ENCODE measurements around the gene GNB1.
"Not testable (repeated sequence)": the region's sequence is repeated elsewhere in the genome, so short reads cannot be mapped to it uniquely, and the experiment has no call there.

Gene GNB1

GRCh38 chr1:1889090-1889750 lies 1.7 kb downstream of the GNB1 start:
- no peak for DNase-seq

- DNase-seq = not testable (repeated sequence)
These were observed 7.0 kb downstream of the GNB1 start for GRCh38 chr1:1883890-1884289.

GRCh38 chr1:1883092-1883873 lies 7.6 kb downstream of the GNB1 start:
- DNase-seq = no peak

- no peak for DNase-seq
These were observed 9.2 kb downstream of the GNB1 start for GRCh38 chr1:1881727-1882126.

GRCh38 chr1:1880617-1881312 lies 10.1 kb downstream of the GNB1 start:
- DNase-seq = no peak

GRCh38 chr1:1879942-1880341 lies 10.9 kb downstream of the GNB1 start:
- DNase-seq = no peak

GRCh38 chr1:1877865-1878436 lies 12.9 kb downstream of the GNB1 start:
- no peak for DNase-seq

GRCh38 chr1:1876335-1876930 lies 14.5 kb downstream of the GNB1 start:
- no peak for DNase-seq

GRCh38 chr1:1875932-1876331 lies 15.0 kb downstream of the GNB1 start:
- no peak for DNase-seq

- no peak for DNase-seq
These were observed 16.0 kb downstream of the GNB1 start for GRCh38 chr1:1874901-1875300.

- no peak for DNase-seq
These were observed 17.7 kb downstream of the GNB1 start for GRCh38 chr1:1873186-1873585.

- no peak for DNase-seq
These were observed 18.4 kb downstream of the GNB1 start for GRCh38 chr1:1872329-1872994.

- no peak for DNase-seq
These were observed 21.4 kb downstream of the GNB1 start for GRCh38 chr1:1869469-1869868.

- no peak for DNase-seq
These were observed 23.7 kb downstream of the GNB1 start for GRCh38 chr1:1867164-1867563.

GRCh38 chr1:1862905-1863547 lies 27.9 kb downstream of the GNB1 start:
- DNase-seq = no peak

GRCh38 chr1:1861761-1862310 lies 29.1 kb downstream of the GNB1 start:
- not testable (repeated sequence) for DNase-seq

GRCh38 chr1:1861339-1861730 lies 29.6 kb downstream of the GNB1 start:
- DNase-seq = no peak

GRCh38 chr1:1859970-1860697 lies 30.8 kb downstream of the GNB1 start:
- DNase-seq = not testable (repeated sequence)

- DNase-seq = no peak
These were observed 32.4 kb downstream of the GNB1 start for GRCh38 chr1:1858382-1859086.

- no peak for DNase-seq
These were observed 33.7 kb downstream of the GNB1 start for GRCh38 chr1:1857096-1857703.
